Stimulated activated CD4-positive, alpha-beta T cell treated with anti-CD3 and anti-CD28 coated beads, Interleukin-1b, Interleukin-23, amount 100 ng/mL, for 1 hour (primary cell): ENCODE measurements around the gene CPM.
"Not testable (repeated sequence)": the region's sequence is repeated elsewhere in the genome, so short reads cannot be mapped to it uniquely, and the experiment has no call there.

Source experiments
- DNase-seq, 2 donors: peaks; one replicate each; pipeline ENCODE4 v3.0.0-alpha.2; 2020; ENCODE audit warnings: low read depth in 2 of 2

Gene CPM

GRCh38 chr12:68851592-68852306 lies 81.2 kb downstream of the CPM start:
- no peak for DNase-seq

- DNase-seq, result no peak
Observed at GRCh38 chr12:68850390-68850789, 82.6 kb downstream of the CPM start.

- DNase-seq, result no peak
Observed at GRCh38 chr12:68846811-68847210, 86.2 kb downstream of the CPM start.

- DNase-seq, result no peak
Observed at GRCh38 chr12:68844788-68845695, 87.9 kb downstream of the CPM start.

GRCh38 chr12:68844318-68844745 lies 88.6 kb downstream of the CPM start:
- DNase-seq, result no peak

GRCh38 chr12:68842784-68843567 lies 90.0 kb downstream of the CPM start:
- DNase-seq, result no peak

- no peak for DNase-seq
Observed at GRCh38 chr12:68842123-68842522, 90.8 kb downstream of the CPM start.

- DNase-seq, result no peak
Observed at GRCh38 chr12:68841717-68842116, 91.3 kb downstream of the CPM start.

- DNase-seq, result not testable (repeated sequence)
Observed at GRCh38 chr12:68841175-68841574, 91.8 kb downstream of the CPM start.

- no peak for DNase-seq
Observed at GRCh38 chr12:68839183-68840147, 93.5 kb downstream of the CPM start.

GRCh38 chr12:68838046-68838886 lies 94.7 kb downstream of the CPM start:
- no peak for DNase-seq

GRCh38 chr12:68837215-68837614 lies 95.8 kb downstream of the CPM start:
- DNase-seq, result no peak

- no peak for DNase-seq
Observed at GRCh38 chr12:68835333-68835908, 97.5 kb downstream of the CPM start.

GRCh38 chr12:68833508-68833907 lies 99.5 kb downstream of the CPM start:
- no peak for DNase-seq

GRCh38 chr12:68832504-68832867 lies 100.5 kb downstream of the CPM start:
- no peak for DNase-seq

- DNase-seq, result no peak
Observed at GRCh38 chr12:68831751-68832503, 101.0 kb downstream of the CPM start.

- DNase-seq, result no peak
Observed at GRCh38 chr12:68831272-68831671, 101.7 kb downstream of the CPM start.

- DNase-seq, result no peak
Observed at GRCh38 chr12:68828672-68829068, 104.3 kb downstream of the CPM start.
